Measurements from ENCODE around the gene SPATA2.

SPATA2 gene

DNA sequence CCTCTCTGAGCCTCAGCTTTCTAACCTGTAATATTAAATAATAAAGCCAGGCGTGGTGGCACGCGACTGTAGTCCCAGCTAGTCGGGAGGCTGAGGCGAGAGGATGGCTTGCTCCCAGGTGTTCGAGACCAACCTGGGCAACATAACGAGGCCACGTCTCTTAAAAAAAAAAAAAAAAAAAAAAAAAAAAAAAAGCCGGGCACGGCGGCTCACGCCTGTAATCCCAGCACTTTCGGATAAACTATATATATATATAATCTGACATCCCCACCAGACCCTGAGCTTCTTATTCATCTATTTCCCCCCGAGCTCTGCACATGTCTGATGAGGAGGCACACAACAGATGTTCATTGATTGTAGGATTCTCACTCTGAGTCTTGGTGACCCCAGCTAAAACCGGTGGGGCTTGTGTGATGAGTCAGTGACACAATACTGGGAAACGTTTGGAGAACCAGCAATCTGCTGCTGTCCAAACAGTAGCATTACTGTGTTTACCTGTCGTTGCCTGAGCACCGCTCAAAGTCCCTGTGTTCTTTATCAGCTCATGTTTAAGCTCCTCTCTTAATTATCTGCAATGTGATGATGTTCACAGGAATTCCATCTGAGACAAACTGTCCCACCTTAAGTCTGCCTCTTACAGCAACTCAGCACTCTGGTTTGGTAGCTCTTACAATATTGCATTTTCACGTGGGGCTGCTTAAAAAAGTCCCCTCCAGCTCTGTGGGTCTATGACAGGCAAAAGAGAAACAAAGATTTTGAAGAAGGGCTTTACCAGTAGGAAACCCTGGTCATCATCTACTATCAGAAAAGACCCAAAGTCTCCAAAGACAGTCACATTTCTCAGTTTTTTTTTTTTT is 1.0 kb upstream of the SPATA2 start:
- H3K4me1 ChIP-seq (ENCODE audit: insufficient read depth, low read length, severe bottlenecking) = peaks cover 24% of the 10 kb centered on the region
- TF ChIP-seq, protein P1, sequence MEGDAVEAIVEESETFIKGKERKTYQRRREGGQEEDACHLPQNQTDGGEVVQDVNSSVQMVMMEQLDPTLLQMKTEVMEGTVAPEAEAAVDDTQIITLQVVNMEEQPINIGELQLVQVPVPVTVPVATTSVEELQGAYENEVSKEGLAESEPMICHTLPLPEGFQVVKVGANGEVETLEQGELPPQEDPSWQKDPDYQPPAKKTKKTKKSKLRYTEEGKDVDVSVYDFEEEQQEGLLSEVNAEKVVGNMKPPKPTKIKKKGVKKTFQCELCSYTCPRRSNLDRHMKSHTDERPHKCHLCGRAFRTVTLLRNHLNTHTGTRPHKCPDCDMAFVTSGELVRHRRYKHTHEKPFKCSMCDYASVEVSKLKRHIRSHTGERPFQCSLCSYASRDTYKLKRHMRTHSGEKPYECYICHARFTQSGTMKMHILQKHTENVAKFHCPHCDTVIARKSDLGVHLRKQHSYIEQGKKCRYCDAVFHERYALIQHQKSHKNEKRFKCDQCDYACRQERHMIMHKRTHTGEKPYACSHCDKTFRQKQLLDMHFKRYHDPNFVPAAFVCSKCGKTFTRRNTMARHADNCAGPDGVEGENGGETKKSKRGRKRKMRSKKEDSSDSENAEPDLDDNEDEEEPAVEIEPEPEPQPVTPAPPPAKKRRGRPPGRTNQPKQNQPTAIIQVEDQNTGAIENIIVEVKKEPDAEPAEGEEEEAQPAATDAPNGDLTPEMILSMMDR (IDR thresholded peaks at IDR 0.05; ENCODE audit: low read length) = no peak
- TF ChIP-seq EZH2 (IDR thresholded peaks at IDR 0.05; ENCODE audit: borderline replicate concordance, low read length) = no peak
- H4K20me1 ChIP-seq (ENCODE audit: insufficient read depth, low read length) = no peaks in the 10 kb centered on the region
- H2AFZ ChIP-seq (ENCODE audit: low read length) = no peak overlapping the region
- H3K4me3 ChIP-seq (ENCODE audit: low read depth, low read length, poor library complexity, severe bottlenecking) = peak overlapping the region; percentile 67
- peak overlapping the region; percentile 64 for H3K9ac ChIP-seq (ENCODE audit: low read length)
- H3K27ac ChIP-seq (ENCODE audit: low read depth, low read length, poor library complexity, severe bottlenecking) = peak overlapping the region; percentile 89
- H3K79me2 ChIP-seq (ENCODE audit: insufficient read depth, low read length) = peaks cover 7% of the 10 kb centered on the region; the same call in 1 of the 2 replicates
- H3K36me3 ChIP-seq (ENCODE audit: insufficient read depth, low read length) = no peaks in the 10 kb centered on the region
- H3K27me3 ChIP-seq (ENCODE audit: insufficient read depth, low read length) = no peaks in the 10 kb centered on the region
- peak overlapping the region; percentile 77 for H3K4me2 ChIP-seq (ENCODE audit: low read length)
- no peaks in the 10 kb centered on the region for H3F3A ChIP-seq (ENCODE audit: insufficient read depth, low read length)
- H3K9me2 ChIP-seq (ENCODE audit: low read depth, low read length) = no peaks in the 10 kb centered on the region
- H3K9me3 ChIP-seq (ENCODE audit: low read length) = no peaks in the 10 kb centered on the region

DNA sequence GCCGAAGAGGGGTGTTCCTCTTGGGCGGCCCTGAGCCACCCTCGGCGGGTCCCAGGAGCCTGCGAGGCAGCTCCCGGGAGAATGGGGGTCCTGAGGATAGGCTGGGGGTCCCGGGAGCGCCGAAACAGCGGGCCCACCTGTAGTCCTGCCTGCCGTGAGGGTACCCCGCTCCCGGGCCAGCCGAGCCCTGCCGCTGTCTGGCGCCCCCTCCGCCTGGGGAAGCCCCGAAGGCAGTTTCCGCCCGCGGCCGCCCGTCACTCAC is 280 bp downstream of the SPATA2 start:
- Histone ChIP-seq H3F3A (ENCODE audit: insufficient read depth, low read length) (no peaks in the 10 kb centered on the region), H3K9ac (ENCODE audit: low read length) (peak overlapping the region; percentile 64), H3K4me1 (ENCODE audit: insufficient read depth, low read length, severe bottlenecking) (peaks cover 24% of the 10 kb centered on the region), H2AFZ (ENCODE audit: low read length) (no peak overlapping the region), H4K20me1 (ENCODE audit: insufficient read depth, low read length) (no peaks in the 10 kb centered on the region), H3K79me2 (ENCODE audit: insufficient read depth, low read length) (peaks cover 7% of the 10 kb centered on the region; the same call in 1 of the 2 replicates), H3K9me3 (ENCODE audit: low read length) (no peaks in the 10 kb centered on the region), H3K4me3 (ENCODE audit: low read depth, low read length, poor library complexity, severe bottlenecking) (peak overlapping the region; percentile 67), H3K4me2 (ENCODE audit: low read length) (peak overlapping the region; percentile 77), H3K27me3 (ENCODE audit: insufficient read depth, low read length) (no peaks in the 10 kb centered on the region), H3K27ac (ENCODE audit: low read depth, low read length, poor library complexity, severe bottlenecking) (no peak overlapping the region), H3K36me3 (ENCODE audit: insufficient read depth, low read length) (peaks cover 6% of the 10 kb centered on the region; the same call in 1 of the 2 replicates), H3K9me2 (ENCODE audit: low read depth, low read length) (no peaks in the 10 kb centered on the region)
- TF ChIP-seq, protein P1 (IDR thresholded peaks at IDR 0.05; ENCODE audit: low read length) = peak; percentile 8; the same call in 1 of the 2 replicates
- TF ChIP-seq EZH2 (IDR thresholded peaks at IDR 0.05; ENCODE audit: borderline replicate concordance, low read length) = no peak

DNA sequence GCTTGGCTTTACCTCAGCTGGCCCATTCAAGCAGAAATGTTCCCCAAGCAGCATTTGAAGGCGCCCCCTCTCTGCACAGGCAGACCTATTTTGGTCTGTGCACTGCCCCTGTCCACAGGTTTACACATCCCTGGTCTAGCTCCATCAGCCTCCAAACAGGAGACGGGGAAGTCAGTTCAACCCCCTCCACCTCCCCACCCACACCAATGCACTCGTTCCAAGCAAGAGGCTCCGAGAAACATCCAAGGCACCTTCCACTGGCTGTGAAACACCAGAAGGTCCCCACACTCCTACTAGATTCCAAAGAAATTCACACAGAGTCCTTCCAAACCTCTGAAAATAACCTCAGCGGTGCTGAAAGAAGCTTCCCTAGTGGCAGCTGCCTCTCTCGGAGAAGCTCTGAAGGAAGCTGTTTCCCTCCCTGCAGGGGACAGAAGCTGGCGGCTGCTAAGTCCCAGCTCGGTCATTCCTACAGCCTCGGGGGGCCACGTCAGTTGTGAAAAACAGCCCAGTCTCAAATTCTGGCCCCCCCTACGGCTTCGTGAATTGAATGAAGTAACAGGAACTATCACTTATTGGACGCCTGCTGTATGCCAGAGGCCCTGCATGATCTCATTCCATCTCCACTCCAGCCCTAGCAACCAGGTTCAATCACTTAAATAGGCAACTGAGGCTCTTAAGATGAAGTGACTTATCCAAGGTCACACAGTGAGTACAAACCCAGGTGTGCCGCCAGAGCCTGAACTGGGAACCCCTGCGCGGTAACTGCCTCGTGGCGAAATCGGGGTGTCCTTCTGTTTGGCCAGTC is 815 bp downstream of the SPATA2 start:
- Histone ChIP-seq H3K9me2 (ENCODE audit: low read depth, low read length) (no peaks in the 10 kb centered on the region), H3K36me3 (ENCODE audit: insufficient read depth, low read length) (peaks cover 11% of the 10 kb centered on the region; the same call in 1 of the 2 replicates), H3K27ac (ENCODE audit: low read depth, low read length, poor library complexity, severe bottlenecking) (no peak overlapping the region), H3K79me2 (ENCODE audit: insufficient read depth, low read length) (peaks cover 7% of the 10 kb centered on the region; the same call in 1 of the 2 replicates), H3K4me3 (ENCODE audit: low read depth, low read length, poor library complexity, severe bottlenecking) (peak overlapping the region; percentile 67), H2AFZ (ENCODE audit: low read length) (no peak overlapping the region), H3K27me3 (ENCODE audit: insufficient read depth, low read length) (no peaks in the 10 kb centered on the region), H3K9ac (ENCODE audit: low read length) (peak overlapping the region; percentile 64), H3K4me2 (ENCODE audit: low read length) (peak overlapping the region; percentile 77), H4K20me1 (ENCODE audit: insufficient read depth, low read length) (no peaks in the 10 kb centered on the region), H3K4me1 (ENCODE audit: insufficient read depth, low read length, severe bottlenecking) (peaks cover 24% of the 10 kb centered on the region), H3K9me3 (ENCODE audit: low read length) (no peaks in the 10 kb centered on the region), H3F3A (ENCODE audit: insufficient read depth, low read length) (no peaks in the 10 kb centered on the region)
- no peak for TF ChIP-seq EZH2 (IDR thresholded peaks at IDR 0.05; ENCODE audit: borderline replicate concordance, low read length)
- TF ChIP-seq, protein P1 (IDR thresholded peaks at IDR 0.05; ENCODE audit: low read length) = peak; percentile 16; the same call in 1 of the 2 replicates

All from OCI-LY1 (cell line).